Measurements from ENCODE around the gene ARHGAP28.

DNA sequence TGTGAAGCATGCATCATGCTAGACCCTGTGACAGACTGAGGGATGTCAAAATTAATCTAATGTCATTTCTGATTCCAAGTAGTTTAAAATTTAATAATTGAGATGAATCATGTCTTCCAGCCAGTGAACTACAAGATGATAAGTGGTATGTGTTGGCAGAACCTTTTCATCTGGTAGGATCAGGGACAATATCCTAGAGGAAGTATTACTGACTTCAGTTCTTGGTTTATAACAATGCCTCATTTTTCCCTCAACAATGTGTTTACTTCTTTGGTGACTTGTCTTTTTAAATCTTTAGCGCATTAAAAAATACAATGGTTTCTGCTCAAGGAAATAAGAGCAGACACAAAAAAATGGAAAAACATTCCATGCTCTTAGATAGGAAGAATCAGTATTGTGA is 69.4 kb downstream of the ARHGAP28 start:
- TF ChIP-seq SP140L (CRISPR knock-in tag; IDR thresholded peaks at IDR 0.05; ENCODE audit: borderline replicate concordance) (no peak), FOXA1 (IDR thresholded peaks at IDR 0.05) (no peak), FOXA1 (CRISPR knock-in tag; IDR thresholded peaks at IDR 0.05) (no peak), GTF3A (CRISPR knock-in tag; conservative IDR thresholded peaks at IDR 0.05) (no peak), EP300 (IDR thresholded peaks at IDR 0.05; ENCODE audit: low read depth in 2 of 2, low read length in 2 of 2) (no peak), EP300 (CRISPR knock-in tag; IDR thresholded peaks at IDR 0.05; ENCODE audit: borderline replicate concordance) (no peak)

All from HepG2 (cell line).